ENCODE data around the gene GDF11.

DNA sequence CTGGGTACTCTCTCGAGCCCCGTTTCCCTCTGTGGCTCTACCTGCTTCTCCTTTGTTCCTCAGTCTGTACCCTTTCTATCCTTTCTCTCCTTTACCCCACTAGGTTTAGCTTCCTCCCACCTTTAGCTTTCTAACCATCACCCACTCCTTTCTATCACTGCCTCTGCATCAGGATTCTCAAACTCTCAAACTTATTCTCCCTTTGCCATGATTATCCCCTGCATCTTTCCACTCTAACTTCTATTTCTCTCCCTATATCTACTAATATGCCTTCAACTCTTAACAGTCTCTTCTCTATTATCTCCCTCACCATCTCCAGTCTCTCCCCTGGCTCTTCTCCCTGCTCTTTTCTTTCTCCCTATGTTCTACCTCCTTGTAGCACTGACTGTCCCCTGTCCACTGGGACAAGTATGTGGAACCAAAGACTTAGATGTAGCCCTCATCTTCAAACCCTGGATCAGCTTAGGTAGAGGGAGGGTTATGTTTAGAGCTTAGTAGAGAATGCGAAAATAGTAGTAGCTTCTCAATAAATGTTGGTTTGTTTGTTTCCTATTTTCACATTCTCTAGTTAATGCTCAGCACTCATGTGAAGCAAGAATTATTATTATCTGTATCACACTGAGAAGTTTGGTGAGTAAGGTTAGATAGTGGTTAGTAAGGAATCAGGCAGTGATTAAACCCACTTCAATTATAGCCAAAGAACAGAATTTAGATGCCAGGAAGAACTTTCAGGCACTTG, 3.4 kb downstream of the GDF11 start:
- TF ChIP-seq, protein P1, sequence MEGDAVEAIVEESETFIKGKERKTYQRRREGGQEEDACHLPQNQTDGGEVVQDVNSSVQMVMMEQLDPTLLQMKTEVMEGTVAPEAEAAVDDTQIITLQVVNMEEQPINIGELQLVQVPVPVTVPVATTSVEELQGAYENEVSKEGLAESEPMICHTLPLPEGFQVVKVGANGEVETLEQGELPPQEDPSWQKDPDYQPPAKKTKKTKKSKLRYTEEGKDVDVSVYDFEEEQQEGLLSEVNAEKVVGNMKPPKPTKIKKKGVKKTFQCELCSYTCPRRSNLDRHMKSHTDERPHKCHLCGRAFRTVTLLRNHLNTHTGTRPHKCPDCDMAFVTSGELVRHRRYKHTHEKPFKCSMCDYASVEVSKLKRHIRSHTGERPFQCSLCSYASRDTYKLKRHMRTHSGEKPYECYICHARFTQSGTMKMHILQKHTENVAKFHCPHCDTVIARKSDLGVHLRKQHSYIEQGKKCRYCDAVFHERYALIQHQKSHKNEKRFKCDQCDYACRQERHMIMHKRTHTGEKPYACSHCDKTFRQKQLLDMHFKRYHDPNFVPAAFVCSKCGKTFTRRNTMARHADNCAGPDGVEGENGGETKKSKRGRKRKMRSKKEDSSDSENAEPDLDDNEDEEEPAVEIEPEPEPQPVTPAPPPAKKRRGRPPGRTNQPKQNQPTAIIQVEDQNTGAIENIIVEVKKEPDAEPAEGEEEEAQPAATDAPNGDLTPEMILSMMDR (IDR thresholded peaks at IDR 0.05; ENCODE audit: low read length): no peak
- no peak for TF ChIP-seq EZH2 (IDR thresholded peaks at IDR 0.05; ENCODE audit: borderline replicate concordance, low read length)
